GM21390 (cell line): ENCODE measurements around the gene AK4.
"Not testable (repeated sequence)": the region's sequence is repeated elsewhere in the genome, so short reads cannot be mapped to it uniquely, and the experiment has no call there.

Experiments used
- ATAC-seq: cut with Tn5 transposase; IDR thresholded peaks from one replicate; pipeline ENCODE4 v1.9.1; 2021; ENCODE audit not compliant: unreplicated experiment

The AK4 gene

DNA sequence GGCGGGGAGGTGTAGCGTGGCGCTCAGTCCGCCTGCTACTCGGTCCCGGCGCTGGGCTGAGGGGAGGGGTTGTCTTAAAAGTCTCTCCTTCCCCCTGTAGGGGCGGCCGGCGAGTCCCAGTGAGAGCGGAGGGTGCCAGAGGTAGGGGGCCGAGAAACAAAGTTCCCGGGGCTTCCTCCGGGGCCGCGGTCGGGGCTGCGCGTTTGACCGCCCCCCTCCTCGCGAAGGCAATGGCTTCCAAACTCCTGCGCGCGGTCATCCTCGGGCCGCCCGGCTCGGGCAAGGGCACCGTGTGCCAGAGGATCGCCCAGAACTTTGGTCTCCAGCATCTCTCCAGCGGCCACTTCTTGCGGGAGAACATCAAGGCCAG, at the start of gene AK4:
Gene AK4, plus strand, starts transcription at position 26 of the 370 bp plus-strand sequence. Its CDS starts 205 bp downstream, at position 231.
- ATAC-seq, result peak; percentile 15

DNA sequence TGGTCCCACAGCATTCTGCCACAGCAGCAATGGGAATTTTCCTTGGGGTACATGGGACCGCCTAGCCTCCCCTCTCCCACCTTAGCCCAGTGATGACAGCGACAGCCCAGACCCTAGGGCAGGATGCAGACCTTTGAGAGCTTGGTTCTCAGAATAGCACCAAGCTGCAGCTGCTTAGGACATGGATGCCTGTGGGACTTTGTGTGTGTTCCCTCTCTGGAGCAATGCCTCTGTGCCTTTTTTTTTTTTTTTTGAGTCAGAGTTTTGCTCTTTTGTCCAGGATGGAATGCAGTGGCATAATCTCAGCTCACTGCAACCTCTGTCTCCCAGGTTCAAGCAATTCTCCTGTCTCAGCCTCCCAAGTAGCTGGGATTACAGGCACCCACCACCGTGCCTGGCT, 44.2 kb upstream of the AK4 start:
- ATAC-seq, result no peak

DNA sequence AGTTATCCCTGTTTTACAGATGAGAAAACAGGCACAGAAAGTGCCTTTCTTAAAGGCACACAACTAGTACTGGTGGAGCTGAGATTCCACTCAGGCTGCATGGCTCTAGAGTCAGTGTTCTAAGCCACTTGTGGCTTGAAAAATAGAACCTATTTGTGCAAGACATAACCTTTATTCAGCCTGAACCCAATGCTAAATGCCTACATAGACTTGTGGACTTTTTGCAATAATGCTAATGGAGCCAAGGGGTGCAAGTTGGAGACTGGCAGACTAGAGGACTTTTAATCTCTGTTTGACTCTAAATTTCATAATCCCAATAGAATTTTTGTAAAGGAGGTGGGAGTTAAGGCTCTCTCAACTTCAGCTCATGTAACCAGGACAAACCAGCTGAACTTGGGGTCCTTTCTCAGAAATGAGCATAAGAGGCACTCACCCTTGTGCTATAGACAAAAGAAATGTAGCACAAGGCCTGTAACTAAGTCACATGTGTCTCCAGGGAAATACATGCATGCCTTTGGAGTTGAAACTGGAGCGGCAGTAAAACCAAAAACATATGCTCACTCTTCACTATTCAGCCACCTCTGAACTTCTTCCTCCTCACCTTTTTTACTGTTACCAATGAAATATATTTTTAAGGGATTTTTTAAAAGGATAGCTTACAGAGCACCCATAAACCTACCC, 43.0 kb upstream of the AK4 start:
- ATAC-seq, result no peak

DNA sequence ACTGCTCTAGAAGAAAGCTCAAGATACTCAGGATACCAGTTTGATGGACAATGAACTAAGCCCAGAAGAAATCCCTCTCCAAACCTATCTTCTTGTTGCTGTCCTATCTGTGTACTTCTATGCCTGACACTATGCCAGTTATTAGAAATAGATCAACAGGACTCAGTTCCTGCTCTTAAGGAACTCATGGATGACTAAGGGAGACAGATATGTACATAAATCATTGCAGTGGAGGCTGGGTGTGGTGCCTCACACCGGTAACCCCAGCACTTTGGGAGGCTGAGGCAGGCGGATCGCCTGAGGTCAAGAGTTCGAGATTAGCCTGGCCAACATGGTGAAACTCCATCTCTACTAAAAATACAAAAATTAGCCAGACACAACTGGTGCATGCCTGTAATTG, 42.4 kb upstream of the AK4 start:
- ATAC-seq, result no peak

DNA sequence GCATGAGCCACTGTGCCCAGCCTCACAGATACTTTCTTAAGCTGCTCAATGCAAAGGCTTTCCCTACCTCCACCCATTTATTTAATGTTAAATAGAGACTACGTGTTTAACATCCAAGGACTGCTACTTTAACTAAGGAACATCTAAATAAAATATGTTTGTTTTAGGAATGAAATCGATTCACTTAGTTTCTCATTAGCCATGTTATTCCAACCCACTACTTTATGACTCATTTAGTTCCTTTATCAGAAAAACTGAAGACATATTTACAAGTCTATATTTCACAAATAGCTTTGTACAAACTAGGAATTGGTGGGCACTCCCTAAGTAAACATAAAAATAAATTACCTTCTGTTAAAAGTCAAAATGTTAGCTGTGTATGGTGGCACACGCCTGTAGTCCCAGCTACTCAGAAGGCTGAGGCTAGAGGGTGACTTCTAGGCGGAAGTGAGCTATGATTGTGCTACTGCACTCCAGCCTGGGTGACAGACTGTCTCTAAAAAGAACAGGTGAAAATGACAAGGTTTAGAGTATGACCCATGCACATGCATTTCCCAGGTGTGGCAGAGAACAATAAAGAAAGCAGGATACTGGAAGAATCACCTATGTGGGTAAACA, 39.9 kb upstream of the AK4 start:
- no peak for ATAC-seq

DNA sequence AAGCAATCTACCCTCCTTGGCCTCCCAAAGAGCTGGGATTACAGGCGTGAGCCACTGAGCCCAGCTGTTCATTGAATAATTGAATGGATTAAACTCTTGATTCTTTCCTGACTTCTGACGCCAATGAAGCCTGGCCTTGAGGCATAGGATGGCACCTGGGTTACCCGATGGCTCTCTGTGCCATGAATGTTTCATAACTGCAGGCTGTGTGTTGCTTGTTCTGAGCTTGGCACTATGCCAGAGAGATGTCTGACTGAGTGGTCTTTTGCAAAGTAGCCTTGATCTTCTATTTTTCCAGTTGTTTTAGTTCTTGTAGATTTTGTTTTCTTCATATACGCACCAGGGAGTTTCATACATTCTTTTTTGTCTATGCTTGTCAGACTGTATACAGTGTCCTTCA, 38.5 kb upstream of the AK4 start:
- ATAC-seq, result no peak

DNA sequence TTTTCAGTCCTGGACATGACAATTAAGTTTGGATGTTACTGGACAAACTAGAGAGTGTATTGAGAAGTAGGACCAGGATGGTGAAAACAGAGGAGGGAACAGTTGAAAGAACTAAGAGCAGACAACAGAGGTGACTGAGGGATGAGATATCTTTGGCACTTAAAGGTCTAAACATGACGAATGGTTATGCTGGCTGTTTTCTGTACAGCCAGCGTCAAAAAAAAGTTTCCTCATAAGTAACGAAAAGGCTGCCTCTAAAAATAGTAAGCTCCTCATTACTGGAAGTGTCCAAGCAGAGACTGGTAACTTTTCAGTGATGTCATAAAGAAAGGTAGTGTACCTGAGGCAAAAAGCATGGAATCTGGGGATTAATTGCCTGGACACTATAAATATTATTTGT, 35.2 kb upstream of the AK4 start:
- no peak for ATAC-seq

DNA sequence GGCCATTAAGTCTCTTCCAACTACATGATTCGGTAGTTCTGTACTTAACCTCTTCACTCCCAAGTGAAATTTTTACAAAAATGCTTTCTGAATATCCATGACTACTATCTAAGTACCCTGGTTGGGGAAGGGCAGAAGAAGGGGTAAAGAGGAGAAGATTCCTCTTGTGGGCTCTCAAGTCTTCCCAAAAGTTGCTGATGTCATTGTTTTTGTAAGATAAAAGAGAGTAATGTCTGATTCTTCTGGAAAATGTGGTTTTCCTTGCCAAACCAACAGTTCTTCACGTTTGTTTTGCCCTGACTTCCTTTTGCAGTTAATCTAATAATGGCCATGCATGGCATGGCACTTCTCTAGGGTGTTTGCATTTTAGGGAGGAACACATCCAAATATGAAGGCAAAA, 34.7 kb upstream of the AK4 start:
- no peak for ATAC-seq

DNA sequence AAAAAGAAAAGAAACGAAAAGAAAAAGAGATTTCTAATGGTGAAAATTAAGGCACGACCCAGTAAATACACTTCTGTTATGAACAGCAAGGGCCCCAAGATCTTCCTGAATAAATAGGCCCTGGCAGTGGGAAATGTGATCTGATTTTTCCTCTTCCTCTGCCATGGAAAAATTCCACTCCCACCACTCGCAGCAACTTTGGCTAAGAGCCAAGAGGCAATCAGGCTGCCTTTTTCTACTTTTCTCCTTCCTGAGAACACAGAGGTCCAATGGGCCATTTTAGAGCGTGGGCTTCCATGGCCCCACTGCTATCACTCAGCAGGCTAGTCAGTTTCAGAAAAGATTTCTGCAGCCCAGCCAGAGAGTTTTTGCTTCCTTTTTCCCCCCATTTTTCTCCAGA, 33.7 kb upstream of the AK4 start:
- ATAC-seq, result no peak

DNA sequence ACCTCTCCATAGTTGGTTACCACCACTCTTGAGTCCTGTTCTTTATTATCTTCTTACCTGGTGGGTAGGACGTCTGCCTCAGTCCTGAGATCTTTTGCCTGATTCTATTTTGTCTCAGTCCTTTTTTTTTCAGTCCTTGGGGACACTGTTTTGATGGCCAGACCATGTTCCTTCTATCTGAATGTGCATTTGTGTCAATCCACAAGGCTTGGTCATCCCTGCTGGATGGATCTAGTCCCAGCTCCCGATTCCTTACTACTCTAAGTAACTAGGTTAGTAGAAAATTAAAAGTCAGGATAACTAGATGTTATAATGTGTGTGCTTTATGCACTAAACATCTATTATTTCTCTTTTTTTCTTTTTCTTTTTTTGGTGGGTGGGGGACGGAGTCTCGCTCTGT, 28.1 kb upstream of the AK4 start:
- no peak for ATAC-seq

DNA sequence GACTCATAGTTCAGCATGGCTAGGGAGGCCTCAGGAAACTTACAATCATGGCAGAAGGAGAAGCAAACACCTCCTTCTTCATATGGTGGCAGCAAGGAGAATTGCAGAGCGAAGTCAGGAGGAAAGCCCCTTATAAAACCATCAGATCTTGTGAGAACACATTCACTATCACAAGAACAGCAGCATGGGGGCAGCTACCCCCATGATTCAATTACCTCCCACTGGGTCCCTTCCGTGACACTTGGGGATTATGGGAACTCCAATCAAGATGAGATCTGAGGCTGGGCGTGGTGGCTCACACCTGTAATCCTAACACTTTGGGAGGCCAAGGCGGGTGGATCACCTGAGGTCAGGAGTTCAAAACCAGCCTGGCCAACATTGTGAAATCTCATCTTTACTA, 18.9 kb upstream of the AK4 start:
- ATAC-seq, result not testable (repeated sequence)

DNA sequence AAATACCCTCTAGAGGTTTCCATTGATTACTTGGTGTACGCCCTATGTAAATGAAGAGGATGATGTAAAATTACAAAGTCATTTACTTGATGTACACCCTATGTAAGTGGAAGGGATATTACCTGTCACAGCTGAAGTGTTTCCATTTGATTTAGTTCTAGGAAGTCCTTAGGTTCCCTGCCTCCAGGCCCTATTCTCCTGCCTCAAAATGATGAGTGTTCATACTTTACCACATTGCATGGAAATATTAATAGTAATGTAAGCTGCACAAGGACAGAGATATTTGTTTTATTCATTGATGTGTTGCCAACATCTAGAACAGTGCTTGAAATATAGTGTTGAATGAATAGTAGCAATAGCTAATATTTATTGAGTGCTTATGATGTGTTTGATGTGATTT, 9.5 kb upstream of the AK4 start:
- ATAC-seq, result no peak

DNA sequence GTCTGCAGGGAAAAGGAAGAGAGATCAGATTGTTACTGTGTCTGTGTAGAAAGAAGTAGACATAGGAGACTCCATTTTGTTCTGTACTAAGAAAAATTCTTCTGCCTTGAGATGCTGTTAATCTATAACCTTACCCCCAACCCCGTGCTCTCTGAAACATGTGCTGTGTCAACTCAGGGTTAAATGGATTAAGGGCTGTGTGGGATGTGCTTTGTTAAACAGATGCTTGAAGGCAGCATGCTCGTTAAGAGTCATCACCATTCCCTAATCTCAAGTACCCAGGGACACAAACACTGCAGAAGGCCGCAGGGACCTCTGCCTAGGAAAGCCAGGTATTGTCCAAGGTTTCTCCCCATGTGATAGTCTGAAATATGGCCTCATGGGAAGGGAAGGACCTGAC, 8.2 kb upstream of the AK4 start:
- ATAC-seq, result not testable (repeated sequence)

DNA sequence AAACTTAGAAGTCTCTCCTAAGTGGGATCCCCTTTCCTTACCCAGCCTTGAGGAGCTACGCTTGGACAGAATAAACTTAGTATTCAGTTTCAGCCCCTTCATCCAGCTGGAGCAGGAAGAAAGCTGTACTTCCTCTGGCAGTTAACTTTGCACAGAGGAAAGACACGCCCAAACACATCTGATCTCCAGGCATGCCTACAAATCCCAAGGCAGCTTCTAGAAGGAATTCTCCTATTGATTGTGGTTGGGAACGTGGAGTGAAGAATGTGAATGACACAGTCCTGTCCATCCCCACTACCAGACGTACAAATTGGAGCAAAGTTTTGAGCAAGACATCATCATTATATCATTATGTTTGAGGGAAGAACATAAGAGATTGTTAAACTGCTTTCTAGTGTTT, 6.6 kb upstream of the AK4 start:
- ATAC-seq, result no peak

DNA sequence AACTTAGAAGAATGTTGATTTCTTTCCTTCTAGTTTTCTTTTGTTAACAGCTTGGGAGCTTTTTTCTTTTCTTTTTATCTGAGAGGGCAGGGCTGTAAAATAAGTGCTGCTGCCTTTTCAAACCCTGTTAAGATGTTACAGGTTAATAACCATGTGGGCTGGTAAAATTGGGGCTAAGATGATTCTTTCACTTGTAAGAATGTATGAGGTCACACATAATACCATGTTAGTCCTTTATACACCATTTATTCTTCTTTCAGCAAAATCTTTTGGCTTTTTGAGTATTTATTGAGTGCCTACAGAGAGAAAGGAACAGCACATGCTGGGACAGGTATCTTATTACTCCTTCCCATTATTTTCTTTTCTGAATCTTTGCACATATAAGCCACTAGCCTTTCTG, 6.1 kb upstream of the AK4 start:
- no peak for ATAC-seq

DNA sequence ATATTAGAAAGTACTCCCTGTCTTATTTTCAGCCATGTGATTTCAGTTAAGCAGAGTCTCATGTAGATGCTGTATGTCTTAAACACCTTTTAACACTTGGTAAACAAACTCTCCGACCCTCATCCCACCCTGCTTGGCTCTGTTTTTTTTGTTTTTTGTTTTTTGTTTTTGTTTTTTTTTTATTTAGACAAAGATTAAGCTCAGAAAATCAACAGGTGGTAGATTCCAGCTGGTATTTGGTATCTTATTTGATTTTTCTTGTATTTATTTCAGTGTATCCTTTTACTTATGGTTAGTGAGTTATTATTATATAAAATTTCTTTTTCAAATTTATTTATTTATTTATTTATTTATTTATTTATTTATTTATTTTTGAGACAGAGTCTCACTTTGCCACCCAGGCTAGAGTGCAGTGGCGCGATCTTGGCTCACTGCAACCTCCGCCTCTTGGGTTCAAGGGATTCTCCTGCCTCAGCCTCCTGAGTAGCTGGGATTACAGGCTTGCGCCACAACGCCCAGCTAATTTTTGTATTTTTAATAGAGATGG, 4.8 kb upstream of the AK4 start:
- ATAC-seq, result not testable (repeated sequence)

DNA sequence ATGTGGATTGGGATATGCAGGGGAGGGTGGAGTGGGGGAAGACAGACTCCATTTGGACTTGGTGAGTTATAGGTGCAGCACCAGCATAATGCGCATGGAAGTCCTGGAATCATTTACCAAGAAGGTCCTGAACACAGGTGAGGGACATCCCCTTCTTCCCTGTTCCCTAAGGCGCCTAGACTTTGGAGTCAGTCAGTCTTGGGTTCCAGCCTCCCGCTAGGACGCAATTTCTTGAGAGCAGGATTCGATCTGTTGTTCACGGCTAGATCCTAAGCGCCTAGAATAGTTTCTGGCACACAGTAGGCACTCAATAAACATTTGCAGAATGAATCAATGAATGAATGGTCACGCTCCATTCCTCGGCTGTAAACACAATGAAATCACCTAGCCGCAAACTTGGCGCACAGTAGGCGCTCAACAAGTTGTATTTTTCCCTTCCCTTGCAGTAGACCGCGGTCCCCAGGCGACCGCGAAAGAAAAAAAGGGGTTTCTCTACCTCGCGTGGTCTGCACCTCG, 1.0 kb upstream of the AK4 start:
- ATAC-seq, result no peak

DNA sequence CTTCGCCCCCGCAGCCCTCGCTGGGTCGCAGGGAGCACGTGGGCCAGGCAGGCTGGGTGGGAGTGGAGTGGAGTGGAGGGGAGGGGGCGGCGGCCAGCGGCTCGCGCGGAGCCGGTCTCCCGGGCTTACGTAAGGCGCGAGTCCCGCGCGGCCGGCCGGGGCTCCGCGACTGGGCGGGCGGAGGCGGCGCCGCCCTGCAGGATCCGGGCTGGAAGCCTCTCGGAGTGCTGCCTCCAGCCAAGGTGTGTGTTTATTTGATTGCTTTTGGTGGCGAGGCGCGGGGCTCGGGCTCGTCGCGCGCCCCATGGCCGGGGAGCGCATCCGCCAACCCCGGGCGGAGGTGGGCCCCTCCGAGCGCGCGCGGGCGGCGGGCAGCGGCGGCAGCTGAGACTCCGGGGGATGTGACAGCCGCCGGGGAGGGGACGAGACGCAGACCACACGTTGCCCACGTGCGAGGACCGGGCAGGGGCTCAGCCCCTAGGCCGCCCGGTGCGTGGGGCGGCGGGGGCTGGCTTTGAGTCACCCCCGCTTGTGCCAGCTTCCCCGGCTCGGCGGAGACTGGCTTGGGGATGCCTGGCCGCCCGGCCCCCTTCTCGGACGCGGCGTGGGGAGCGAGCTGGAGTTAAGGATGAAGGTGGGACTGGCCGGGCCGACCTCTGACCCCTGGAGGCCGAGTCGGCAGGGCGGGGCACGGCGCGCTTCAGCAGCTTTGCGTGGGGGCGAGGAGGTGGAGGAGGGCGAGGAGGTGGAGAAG, 402 bp upstream of the AK4 start:
- ATAC-seq, result peak; percentile 52

DNA sequence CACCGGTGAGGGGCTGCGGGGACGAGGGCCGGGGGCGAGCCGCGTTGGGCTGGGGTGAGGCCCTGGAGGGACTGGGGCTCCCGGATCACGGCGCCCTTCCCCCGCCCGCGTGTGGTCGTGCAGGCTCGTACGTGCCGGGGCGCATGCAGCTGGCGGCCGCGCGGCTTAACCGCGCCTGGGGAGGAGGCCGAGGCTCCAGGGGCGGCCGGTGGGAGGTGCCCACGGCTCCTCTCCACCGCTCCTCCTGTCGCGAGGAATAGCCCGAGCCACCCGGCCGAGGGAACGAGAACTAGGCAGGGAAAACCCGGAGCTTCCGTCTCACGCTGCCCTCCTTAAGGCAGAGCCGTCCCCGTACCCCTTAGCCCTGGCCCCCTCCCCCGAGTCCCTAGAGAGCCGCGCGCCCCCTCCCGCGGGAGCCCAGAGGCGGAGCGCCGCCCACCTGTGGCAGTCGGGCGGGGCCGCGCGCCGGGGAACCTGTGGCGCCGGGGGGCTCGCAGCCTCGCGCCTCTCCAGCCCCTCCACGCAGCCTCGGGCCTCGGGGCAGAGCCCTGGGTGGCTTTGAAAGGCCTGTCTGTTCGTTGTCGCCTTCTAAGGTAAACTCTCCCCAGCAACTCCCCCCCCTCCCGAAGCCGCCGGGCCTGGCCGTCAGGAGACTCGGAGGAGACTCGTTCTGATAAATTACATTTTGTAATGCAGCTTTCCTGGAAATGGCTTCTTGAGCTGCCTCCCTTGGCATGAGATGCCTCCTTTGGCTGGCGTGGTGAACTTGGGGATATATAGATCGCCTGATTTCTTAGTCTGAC, 746 bp downstream of the AK4 start:
- ATAC-seq, result peak; percentile 67

DNA sequence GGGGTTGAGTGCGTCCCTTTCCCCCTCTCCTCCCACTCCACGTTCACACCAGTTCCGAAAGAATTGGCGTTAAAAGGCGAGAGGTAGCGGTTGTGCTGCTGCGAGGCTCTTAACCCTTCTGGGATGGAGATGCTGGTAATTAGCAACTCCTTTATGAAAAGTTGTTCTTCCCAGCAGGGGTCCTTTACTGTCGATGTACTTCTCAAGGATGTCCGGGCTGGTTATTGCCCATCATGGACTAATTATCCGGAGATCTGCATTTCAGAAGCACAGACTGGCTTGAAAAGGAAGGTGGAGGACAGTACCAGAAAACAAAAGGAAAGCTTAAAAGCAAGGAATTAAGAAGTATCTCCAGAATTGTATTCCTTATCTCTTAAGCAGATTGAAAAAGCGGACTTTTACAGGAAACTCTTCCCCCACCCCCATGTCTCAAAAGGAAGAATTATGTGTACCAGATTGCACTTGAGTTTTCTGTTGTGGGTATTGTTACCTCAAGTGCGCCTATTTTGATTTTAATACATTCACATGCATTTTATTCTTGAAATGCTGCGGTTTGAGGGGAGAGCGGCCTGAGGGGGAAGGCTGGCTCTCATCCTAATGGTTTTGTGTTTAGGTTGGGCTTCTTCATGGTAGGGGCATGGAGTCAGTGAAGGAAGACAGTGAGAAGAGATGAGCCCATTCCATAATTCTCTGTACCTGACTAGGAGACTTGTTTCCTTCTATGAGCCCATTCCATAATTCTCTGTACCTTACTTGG, 1.5 kb downstream of the AK4 start:
- ATAC-seq, result no peak
